ENCODE measurements around the gene PMM2. TPM values are rescaled to one million over a fixed set of nuclear protein-coding genes. Genes with fewer than 3 reads are reported as not detected.

The PMM2 gene
- total RNA-seq, 1 experiment from 2014 or later, result 58.4 TPM

DNA sequence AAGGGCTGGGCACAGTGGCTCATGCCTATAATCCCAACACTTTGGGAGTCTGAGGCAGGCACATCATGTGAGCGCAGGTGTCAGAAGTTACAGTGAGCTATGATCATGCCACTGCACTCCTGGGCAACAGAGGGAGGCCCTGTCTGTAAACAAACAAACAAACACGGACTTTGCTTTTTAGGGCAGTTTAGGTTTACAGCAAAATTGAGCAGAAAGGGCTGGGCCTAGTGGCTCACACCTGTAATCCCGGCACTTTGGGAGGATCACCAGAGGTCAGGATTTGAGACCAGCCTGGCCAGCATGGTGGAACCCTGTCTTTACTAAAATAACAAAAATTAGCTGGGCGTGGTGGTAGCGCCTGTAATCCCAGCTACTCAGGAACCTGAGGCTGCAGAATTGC is 74.4 kb downstream of the PMM2 start:
- DNase-seq (ENCODE audit: low read depth, low spot score) (no peak), ATAC-seq (no peak)
- Histone ChIP-seq H3K27ac (ENCODE audit: low read length) (no peak overlapping the region), H3K9me3 (ENCODE audit: control insufficient read depth, insufficient read depth, low read depth, low read length) (no peaks in the 10 kb centered on the region), H3K4me3 (ENCODE audit: low read depth in 2 of 2, low read length in 2 of 2) (no peak overlapping the region), H3K36me3 (ENCODE audit: control insufficient read depth, insufficient read depth, low read length) (peaks cover 3% of the 10 kb centered on the region; the same call in 1 of the 2 replicates), H3K4me1 (ENCODE audit: control insufficient read depth, insufficient read depth, low read length) (peaks cover 18% of the 10 kb centered on the region), H3K27me3 (ENCODE audit: control insufficient read depth, insufficient read depth, low read length) (no peaks in the 10 kb centered on the region)
- CTCF ChIA-PET, result interaction anchor here (1.1 to 1.7 kb wide), 2 partner anchors 8 to 18 kb away, joined by 9 read pairs; no protein-coding TSS in a partner anchor
- POLR2A ChIA-PET, result no interaction called here
- in situ Hi-C loops (cut with HindIII; ENCODE audit: low pct_unique_long_range_greater_than_20kb, low sequenced_read_pairs), result no loop called here
- no TSS peak for BruUV-seq (replicated peaks)
- TF ChIP-seq SIN3A (IDR thresholded peaks at IDR 0.05; ENCODE audit: borderline replicate concordance, insufficient read depth, low read depth, low read length), result no peak
- no peak for TF ChIP-seq TCF7L2 (IDR thresholded peaks at IDR 0.05; ENCODE audit: low read depth, low read length)
- TF ChIP-seq POLR2AphosphoS5 (IDR thresholded peaks at IDR 0.05; ENCODE audit: low read depth, low read length), result no peak
- intact Hi-C loops (cut with micrococcal nuclease; ENCODE audit: unreplicated experiment), result no loop called here

DNA sequence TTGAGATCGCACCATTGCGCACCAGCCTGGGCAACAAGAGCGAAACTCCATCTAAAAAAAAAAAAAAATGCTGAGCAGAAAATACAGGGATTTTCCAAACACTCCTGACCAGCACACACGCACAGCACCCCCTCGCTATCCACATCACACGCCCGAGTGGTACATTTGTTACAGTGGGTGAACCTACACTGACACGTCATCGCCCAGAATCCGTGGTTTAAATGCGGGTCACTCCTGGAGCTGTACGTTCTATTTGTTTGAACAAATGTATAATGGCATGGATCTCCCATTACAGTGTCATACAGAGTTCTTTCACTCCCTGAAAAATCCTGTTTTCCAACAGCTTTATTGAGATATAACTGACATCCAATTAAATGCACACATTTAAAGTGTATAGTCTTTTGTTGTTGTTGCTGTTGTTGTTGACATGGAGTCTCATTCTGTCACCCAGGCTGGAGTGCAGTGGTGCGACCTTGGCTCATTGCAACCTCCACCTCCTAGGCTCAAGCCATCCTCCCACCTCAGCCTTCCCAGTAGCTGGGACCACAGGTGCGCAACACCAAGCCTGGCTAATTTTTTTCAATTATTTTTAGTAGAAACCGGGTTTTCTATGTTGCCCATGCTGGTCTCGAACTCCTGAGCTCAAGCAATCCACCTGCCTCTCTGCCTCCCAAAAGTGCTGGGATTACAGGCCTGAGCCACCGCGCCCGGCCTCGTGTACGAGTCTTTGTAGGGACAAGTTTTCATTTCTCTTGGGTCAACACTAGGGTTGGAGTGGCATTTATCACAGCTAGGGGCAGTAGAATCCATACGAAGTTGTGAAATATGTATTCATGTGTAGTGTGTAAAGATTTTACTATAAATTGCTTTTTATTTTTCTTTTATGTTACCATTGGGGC is 75.6 kb downstream of the PMM2 start:
- DNase-seq (ENCODE audit: low read depth, low spot score) (no peak), ATAC-seq (no peak)
- CTCF ChIA-PET, result interaction anchor here (0.6 to 1.0 kb wide), 4 partner anchors 9 to 62 kb away, joined by 3 to 5 read pairs (median 4); no protein-coding TSS in a partner anchor
- Histone ChIP-seq H3K4me3 (ENCODE audit: low read depth in 2 of 2, low read length in 2 of 2) (no peak overlapping the region), H3K27ac (ENCODE audit: low read length) (no peak overlapping the region), H3K36me3 (ENCODE audit: control insufficient read depth, insufficient read depth, low read length) (no peaks in the 10 kb centered on the region; the same call in 1 of the 2 replicates), H3K9me3 (ENCODE audit: control insufficient read depth, insufficient read depth, low read depth, low read length) (no peaks in the 10 kb centered on the region), H3K27me3 (ENCODE audit: control insufficient read depth, insufficient read depth, low read length) (no peaks in the 10 kb centered on the region), H3K4me1 (ENCODE audit: control insufficient read depth, insufficient read depth, low read length) (peaks cover 18% of the 10 kb centered on the region)
- no peak for TF ChIP-seq TCF7L2 (IDR thresholded peaks at IDR 0.05; ENCODE audit: low read depth, low read length)
- TF ChIP-seq, protein P1, sequence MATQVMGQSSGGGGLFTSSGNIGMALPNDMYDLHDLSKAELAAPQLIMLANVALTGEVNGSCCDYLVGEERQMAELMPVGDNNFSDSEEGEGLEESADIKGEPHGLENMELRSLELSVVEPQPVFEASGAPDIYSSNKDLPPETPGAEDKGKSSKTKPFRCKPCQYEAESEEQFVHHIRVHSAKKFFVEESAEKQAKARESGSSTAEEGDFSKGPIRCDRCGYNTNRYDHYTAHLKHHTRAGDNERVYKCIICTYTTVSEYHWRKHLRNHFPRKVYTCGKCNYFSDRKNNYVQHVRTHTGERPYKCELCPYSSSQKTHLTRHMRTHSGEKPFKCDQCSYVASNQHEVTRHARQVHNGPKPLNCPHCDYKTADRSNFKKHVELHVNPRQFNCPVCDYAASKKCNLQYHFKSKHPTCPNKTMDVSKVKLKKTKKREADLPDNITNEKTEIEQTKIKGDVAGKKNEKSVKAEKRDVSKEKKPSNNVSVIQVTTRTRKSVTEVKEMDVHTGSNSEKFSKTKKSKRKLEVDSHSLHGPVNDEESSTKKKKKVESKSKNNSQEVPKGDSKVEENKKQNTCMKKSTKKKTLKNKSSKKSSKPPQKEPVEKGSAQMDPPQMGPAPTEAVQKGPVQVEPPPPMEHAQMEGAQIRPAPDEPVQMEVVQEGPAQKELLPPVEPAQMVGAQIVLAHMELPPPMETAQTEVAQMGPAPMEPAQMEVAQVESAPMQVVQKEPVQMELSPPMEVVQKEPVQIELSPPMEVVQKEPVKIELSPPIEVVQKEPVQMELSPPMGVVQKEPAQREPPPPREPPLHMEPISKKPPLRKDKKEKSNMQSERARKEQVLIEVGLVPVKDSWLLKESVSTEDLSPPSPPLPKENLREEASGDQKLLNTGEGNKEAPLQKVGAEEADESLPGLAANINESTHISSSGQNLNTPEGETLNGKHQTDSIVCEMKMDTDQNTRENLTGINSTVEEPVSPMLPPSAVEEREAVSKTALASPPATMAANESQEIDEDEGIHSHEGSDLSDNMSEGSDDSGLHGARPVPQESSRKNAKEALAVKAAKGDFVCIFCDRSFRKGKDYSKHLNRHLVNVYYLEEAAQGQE (IDR thresholded peaks at IDR 0.05; ENCODE audit: insufficient read depth in 1 of 2, low read depth in 2 of 2, low read length in 1 of 2), result no peak
- TF ChIP-seq SIN3A (IDR thresholded peaks at IDR 0.05; ENCODE audit: borderline replicate concordance, insufficient read depth, low read depth, low read length), result no peak
- no peak for TF ChIP-seq POLR2AphosphoS5 (IDR thresholded peaks at IDR 0.05; ENCODE audit: low read depth, low read length)
- TF ChIP-seq, protein P2, sequence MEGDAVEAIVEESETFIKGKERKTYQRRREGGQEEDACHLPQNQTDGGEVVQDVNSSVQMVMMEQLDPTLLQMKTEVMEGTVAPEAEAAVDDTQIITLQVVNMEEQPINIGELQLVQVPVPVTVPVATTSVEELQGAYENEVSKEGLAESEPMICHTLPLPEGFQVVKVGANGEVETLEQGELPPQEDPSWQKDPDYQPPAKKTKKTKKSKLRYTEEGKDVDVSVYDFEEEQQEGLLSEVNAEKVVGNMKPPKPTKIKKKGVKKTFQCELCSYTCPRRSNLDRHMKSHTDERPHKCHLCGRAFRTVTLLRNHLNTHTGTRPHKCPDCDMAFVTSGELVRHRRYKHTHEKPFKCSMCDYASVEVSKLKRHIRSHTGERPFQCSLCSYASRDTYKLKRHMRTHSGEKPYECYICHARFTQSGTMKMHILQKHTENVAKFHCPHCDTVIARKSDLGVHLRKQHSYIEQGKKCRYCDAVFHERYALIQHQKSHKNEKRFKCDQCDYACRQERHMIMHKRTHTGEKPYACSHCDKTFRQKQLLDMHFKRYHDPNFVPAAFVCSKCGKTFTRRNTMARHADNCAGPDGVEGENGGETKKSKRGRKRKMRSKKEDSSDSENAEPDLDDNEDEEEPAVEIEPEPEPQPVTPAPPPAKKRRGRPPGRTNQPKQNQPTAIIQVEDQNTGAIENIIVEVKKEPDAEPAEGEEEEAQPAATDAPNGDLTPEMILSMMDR (IDR thresholded peaks at IDR 0.05), result no peak; the same call in 1 of the 2 replicates
- no TSS peak for BruUV-seq (replicated peaks)
- POLR2A ChIA-PET, result interaction anchor here (0.6 to 0.7 kb wide), 2 partner anchors 20 to 22 kb away, joined by 5 to 6 read pairs; no protein-coding TSS in a partner anchor
- intact Hi-C loops (cut with micrococcal nuclease; ENCODE audit: unreplicated experiment), result no loop called here
- in situ Hi-C loops (cut with HindIII; ENCODE audit: low pct_unique_long_range_greater_than_20kb, low sequenced_read_pairs), result no loop called here
